Panc1 (cell line): ENCODE results near the gene ITGB4. TPM values are rescaled to one million over a fixed set of nuclear protein-coding genes. Genes with fewer than 3 reads are reported as not detected.

ENCODE experiments used
- ATAC-seq: fragments of 200-7000 bp; cut with Tn5 transposase; 2 replicates; pipeline ENCODE4 v1.9.1; 2020; ENCODE audit warnings: mild to moderate bottlenecking, moderate library complexity
- BruUV-seq: library from RNA; stranded (reverse); fragments of 400-500 nt; replicated peaks from 2 replicates; lab custom pipeline; 2021; lab: Mats Ljungman, UMichigan
- CTCF ChIA-PET: fragments of 300-600 bp; sonication (Branson Sonifier 250); formaldehyde crosslinking; loops from one replicate; lab custom pipeline; 2022; ENCODE audit warnings: antibody characterized with exemption; lab: Charles Lee
- POLR2A ChIA-PET: fragments of 300-600 bp; sonication (Branson Sonifier 250); formaldehyde crosslinking; loops from one replicate; lab custom pipeline; 2022; ENCODE audit warnings: antibody characterized with exemption; lab: Charles Lee
- DNase-seq: peaks from one replicate; pipeline ENCODE4 v3.0.0-alpha.2; 2010; ENCODE audit warnings: low read depth, low spot score
- H3K27ac ChIP-seq: 2 replicates; pipeline ENCODE4 v1.5.1; 2011; ENCODE audit warnings: mild to moderate bottlenecking, low read length, inconsistent platforms
- H3K27me3 ChIP-seq: fragments of 200-500 bp; sonication (Bioruptor generic); 2 replicates; pipeline ENCODE4 v1.6.0; 2014; ENCODE audit warnings: low read length, inconsistent platforms; ENCODE audit not compliant: control insufficient read depth, insufficient read depth
- H3K36me3 ChIP-seq: fragments of 200-500 bp; sonication (Bioruptor generic); 2 replicates; pipeline ENCODE4 v1.5.1; 2014; ENCODE audit warnings: inconsistent platforms, mild to moderate bottlenecking, low read length, moderate library complexity; ENCODE audit not compliant: control insufficient read depth, insufficient read depth
- H3K4me1 ChIP-seq: 2 replicates; pipeline ENCODE4 v1.5.1; 2011; ENCODE audit warnings: inconsistent platforms, mild to moderate bottlenecking, low read length, moderate library complexity; ENCODE audit not compliant: control insufficient read depth, insufficient read depth
- H3K4me3 ChIP-seq, 2 experiments: 2 replicates each; pipeline ENCODE4 v1.5.1; 2011 to 2012; ENCODE audit warnings: low read depth in 2 of 2, low read length in 2 of 2, mild to moderate bottlenecking in 2 of 2, inconsistent platforms in 1 of 2, moderate library complexity in 1 of 2
- H3K9me3 ChIP-seq: fragments of 200-500 bp; sonication (Bioruptor generic); 2 replicates; pipeline ENCODE4 v1.5.1; 2014; ENCODE audit warnings: low read depth, mild to moderate bottlenecking, inconsistent platforms, low read length, moderate library complexity; ENCODE audit not compliant: control insufficient read depth, insufficient read depth
- POLR2AphosphoS5 ChIP-seq: IDR thresholded peaks from 2 replicates; pipeline ENCODE4 v1.6.1; 2012; ENCODE audit warnings: mild to moderate bottlenecking, low read depth, low read length, moderate library complexity
- REST ChIP-seq, 2 experiments: IDR thresholded peaks; 2 replicates each; pipeline ENCODE4 v1.6.1; 2011 to 2012; ENCODE audit warnings: low read depth in 2 of 2, control low read depth in 1 of 2, low read length in 1 of 2, mild to moderate bottlenecking in 1 of 2, moderate library complexity in 1 of 2; ENCODE audit not compliant: insufficient read depth in 1 of 2
- SIN3A ChIP-seq: IDR thresholded peaks from 2 replicates; pipeline ENCODE4 v1.6.1; 2012; ENCODE audit warnings: low read depth, mild to moderate bottlenecking, low read length, moderate library complexity, borderline replicate concordance; ENCODE audit not compliant: insufficient read depth
- TCF7L2 ChIP-seq: IDR thresholded peaks from 2 replicates; pipeline ENCODE4 v1.6.1; 2011; ENCODE audit warnings: mild to moderate bottlenecking, low read depth, low read length, inconsistent platforms
- in situ Hi-C: cut with HindIII; loops from 2 replicates; pipeline ENCODE4 v1.10.0; 2016; ENCODE audit warnings: low sequenced_read_pairs, low pct_unique_long_range_greater_than_20kb
- intact Hi-C: fragments of 100-400 bp; cut with micrococcal nuclease; formaldehyde crosslinking; loops from one replicate; pipeline ENCODE4 v1.10.0; 2022; ENCODE audit not compliant: unreplicated experiment
- total RNA-seq: library from RNA; stranded (reverse); gene quantifications from one replicate; pipeline ENCODE4 v1.2.1, GENCODE V29; 2021; ENCODE audit not compliant: unreplicated experiment
- TF ChIP-seq, protein P1 (sequence below): fragments of 450-650 bp; IDR thresholded peaks from 2 replicates; pipeline ENCODE4 v1.5.1; 2017; ENCODE audit warnings: mild to moderate bottlenecking

ITGB4 gene
- total RNA-seq, 1 experiment from 2014 or later, result 100 TPM

DNA sequence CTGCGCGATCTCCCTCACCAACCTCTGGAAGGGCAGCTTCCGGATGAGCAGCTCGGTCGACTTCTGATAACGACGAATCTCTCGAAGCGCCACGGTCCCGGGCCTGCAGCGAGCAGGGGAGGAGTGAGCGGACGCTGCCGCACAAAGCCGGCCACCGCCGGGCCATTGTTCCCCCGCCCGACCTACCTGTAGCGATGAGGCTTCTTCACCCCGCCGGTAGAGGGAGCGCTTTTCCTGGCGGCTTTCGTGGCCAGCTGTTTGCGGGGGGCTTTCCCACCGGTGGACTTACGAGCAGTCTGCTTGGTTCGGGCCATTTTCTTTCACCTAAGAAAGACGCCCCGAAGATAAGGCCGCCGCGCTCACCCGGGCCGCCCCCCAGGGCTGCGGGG is 57.6 kb downstream of the ITGB4 start:
- CTCF ChIA-PET, result no interaction called here
- ATAC-seq (peak; percentile 8), DNase-seq (no peak)
- peaks cover 28% of the 10 kb centered on the region for H3K36me3 ChIP-seq
- intact Hi-C loops (no loop called here), in situ Hi-C loops (no loop called here)
- POLR2A ChIA-PET, result no interaction called here
- H3K27ac ChIP-seq, result peak overlapping the region; percentile 92
- H3K9me3 ChIP-seq, result no peaks in the 10 kb centered on the region
- TF ChIP-seq, protein P1, sequence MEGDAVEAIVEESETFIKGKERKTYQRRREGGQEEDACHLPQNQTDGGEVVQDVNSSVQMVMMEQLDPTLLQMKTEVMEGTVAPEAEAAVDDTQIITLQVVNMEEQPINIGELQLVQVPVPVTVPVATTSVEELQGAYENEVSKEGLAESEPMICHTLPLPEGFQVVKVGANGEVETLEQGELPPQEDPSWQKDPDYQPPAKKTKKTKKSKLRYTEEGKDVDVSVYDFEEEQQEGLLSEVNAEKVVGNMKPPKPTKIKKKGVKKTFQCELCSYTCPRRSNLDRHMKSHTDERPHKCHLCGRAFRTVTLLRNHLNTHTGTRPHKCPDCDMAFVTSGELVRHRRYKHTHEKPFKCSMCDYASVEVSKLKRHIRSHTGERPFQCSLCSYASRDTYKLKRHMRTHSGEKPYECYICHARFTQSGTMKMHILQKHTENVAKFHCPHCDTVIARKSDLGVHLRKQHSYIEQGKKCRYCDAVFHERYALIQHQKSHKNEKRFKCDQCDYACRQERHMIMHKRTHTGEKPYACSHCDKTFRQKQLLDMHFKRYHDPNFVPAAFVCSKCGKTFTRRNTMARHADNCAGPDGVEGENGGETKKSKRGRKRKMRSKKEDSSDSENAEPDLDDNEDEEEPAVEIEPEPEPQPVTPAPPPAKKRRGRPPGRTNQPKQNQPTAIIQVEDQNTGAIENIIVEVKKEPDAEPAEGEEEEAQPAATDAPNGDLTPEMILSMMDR, result peak; percentile 88
- TF ChIP-seq SIN3A (no peak), TCF7L2 (no peak), REST (IDR thresholded peaks at IDR 0.05; ENCODE audit: insufficient read depth in 1 of 2, low read depth in 2 of 2, low read length in 1 of 2) (no peak)
- H3K4me1 ChIP-seq, result peaks cover 36% of the 10 kb centered on the region
- peak overlapping the region; percentile 94 to 95 for H3K4me3 ChIP-seq
- no TSS peak for BruUV-seq
- no peaks in the 10 kb centered on the region for H3K27me3 ChIP-seq

DNA sequence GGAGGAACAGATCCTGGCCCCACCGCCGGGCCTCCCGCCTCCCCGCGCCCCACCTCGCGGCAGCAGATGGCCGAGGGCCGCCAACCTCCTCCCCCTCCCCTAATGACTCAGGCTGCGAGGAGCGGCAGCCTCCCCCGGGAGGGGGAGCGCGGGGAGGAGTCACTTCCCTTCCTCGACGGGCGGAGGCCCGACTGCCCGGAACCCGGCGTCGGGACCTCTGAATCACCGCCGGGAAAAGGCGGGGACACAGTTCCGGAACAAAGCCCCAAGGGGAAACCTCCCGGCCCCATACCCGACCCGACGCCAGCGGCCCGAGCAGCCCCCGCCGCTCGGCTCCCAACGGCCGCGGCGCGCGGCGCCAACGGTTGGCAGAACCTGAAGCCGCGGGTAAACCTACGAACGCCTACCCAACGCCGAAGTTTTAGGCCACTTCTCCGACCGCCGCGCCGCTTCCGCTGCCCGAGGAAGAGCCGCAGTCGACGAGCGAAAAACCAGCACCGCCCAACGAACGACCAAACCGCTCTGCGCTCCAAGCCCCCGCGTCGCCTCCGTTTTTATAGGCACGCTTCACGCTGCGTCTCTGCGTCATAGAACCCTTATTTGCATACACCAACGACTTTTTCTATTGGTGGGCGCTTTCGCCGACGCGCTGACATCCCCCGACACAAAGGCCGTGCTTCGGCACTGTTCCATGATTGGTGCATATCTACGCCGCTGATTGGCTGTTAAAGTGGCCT is 58.2 kb downstream of the ITGB4 start:
- H3K27me3 ChIP-seq, result no peaks in the 10 kb centered on the region
- no TSS peak for BruUV-seq
- TF ChIP-seq SIN3A, result peak; percentile 97; the same call in 1 of the 2 replicates
- peak; percentile 100 for TF ChIP-seq POLR2AphosphoS5
- TF ChIP-seq, protein P1, result peak; percentile 59; the same call in 1 of the 2 replicates
- peak; percentile 79 for TF ChIP-seq TCF7L2
- TF ChIP-seq REST (IDR thresholded peaks at IDR 0.05; ENCODE audit: insufficient read depth in 1 of 2, low read depth in 2 of 2, low read length in 1 of 2), result peak in 1 of 2 experiments; percentile 41; a peak in 1 of 4 replicates

More for the DNA sequence above, 58.2 kb downstream of the ITGB4 start:
- intact Hi-C loops (no loop called here), in situ Hi-C loops (no loop called here)
- Histone ChIP-seq H3K36me3 (peaks cover 28% of the 10 kb centered on the region), H3K4me1 (peaks cover 39% of the 10 kb centered on the region), H3K4me3 (peak overlapping the region; percentile 94 to 95), H3K9me3 (no peaks in the 10 kb centered on the region), H3K27ac (peak overlapping the region; percentile 92)
- ATAC-seq (peak; percentile 80), DNase-seq (peak; percentile 97)
- ChIA-PET POLR2A (interaction anchor here (0.6 to 1.0 kb wide), 14 partner anchors 9 to 174 kb away, joined by 3 to 10 read pairs (median 4); partner anchors contain the start of genes GALK1, SMIM5, TRIM65 and WBP2), CTCF (interaction anchor here (0.6 to 1.0 kb wide), 5 partner anchors 15 to 85 kb away, joined by 3 to 10 read pairs (median 4); partner anchors contain the start of gene GALK1)
